Breast epithelium (tissue), 3 donors: ENCODE measurements around the gene GATAD2A.

Experiments
- CTCF ChIP-seq, 3 donors: fragments of 450-650 bp; IDR thresholded peaks; one replicate each; pipeline ENCODE4 v1.5.1; 2016 to 2017; ENCODE audit warnings: antibody characterized with exemption in 3 of 3, mild to moderate bottlenecking in 3 of 3, moderate library complexity in 3 of 3
- POLR2A ChIP-seq: fragments of 450-650 bp; IDR thresholded peaks from one replicate; pipeline ENCODE4 v1.6.1; 2016; ENCODE audit warnings: antibody characterized with exemption, mild to moderate bottlenecking, moderate library complexity
- POLR2AphosphoS5 ChIP-seq, 3 donors: sonication (generic); formaldehyde crosslinking; IDR thresholded peaks; one replicate each; pipeline ENCODE4 v1.6.1; 2017; ENCODE audit warnings: antibody characterized with exemption in 3 of 3

GRCh38 chr19:19499272-19499995, 94.0 kb downstream of the GATAD2A start:
- no peak for TF ChIP-seq CTCF (IDR thresholded peaks at IDR 0.05)
- no peak for TF ChIP-seq POLR2A
- TF ChIP-seq POLR2AphosphoS5 (IDR thresholded peaks at IDR 0.05) = no peak
